Activated naive CD8-positive, alpha-beta T cell (primary cell): ENCODE data around the gene KCNG2.

ENCODE experiments used
- H3K27ac Mint-ChIP-seq: one replicate; pipeline ENCODE4 v1.8.0; 2021; ENCODE audit warnings: mixed read lengths
- H3K27me3 Mint-ChIP-seq: one replicate; pipeline ENCODE4 v1.8.0; 2021; ENCODE audit warnings: mixed read lengths
- H3K36me3 Mint-ChIP-seq: one replicate; pipeline ENCODE4 v1.8.0; 2021; ENCODE audit warnings: mixed read lengths
- H3K4me1 Mint-ChIP-seq: one replicate; pipeline ENCODE4 v1.8.0; 2021; ENCODE audit warnings: low read depth, mixed read lengths
- H3K4me3 Mint-ChIP-seq: one replicate; pipeline ENCODE4 v1.8.0; 2021; ENCODE audit warnings: mild to moderate bottlenecking, mixed read lengths
- H3K9me3 Mint-ChIP-seq: one replicate; pipeline ENCODE4 v1.8.0; 2021; ENCODE audit warnings: low read depth, mixed read lengths

Gene KCNG2

GRCh38 chr18:79906706-79907105 is 109.0 kb downstream of the KCNG2 start:
- Mint-ChIP-seq H3K27ac (no peak overlapping the region), H3K9me3 (no peaks in the 10 kb centered on the region), H3K4me3 (no peak overlapping the region), H3K27me3 (no peaks in the 10 kb centered on the region), H3K36me3 (peaks cover 1% of the 10 kb centered on the region), H3K4me1 (peaks cover 11% of the 10 kb centered on the region)

- Mint-ChIP-seq H3K9me3 (no peaks in the 10 kb centered on the region), H3K4me3 (no peak overlapping the region), H3K27ac (no peak overlapping the region), H3K36me3 (peaks cover 3% of the 10 kb centered on the region), H3K27me3 (no peaks in the 10 kb centered on the region), H3K4me1 (peaks cover 37% of the 10 kb centered on the region)
Observed at GRCh38 chr18:79910563-79911343, 113.0 kb downstream of the KCNG2 start.

GRCh38 chr18:79911344-79912270 is 113.9 kb downstream of the KCNG2 start:
- H3K9me3 Mint-ChIP-seq = no peaks in the 10 kb centered on the region

DNA sequence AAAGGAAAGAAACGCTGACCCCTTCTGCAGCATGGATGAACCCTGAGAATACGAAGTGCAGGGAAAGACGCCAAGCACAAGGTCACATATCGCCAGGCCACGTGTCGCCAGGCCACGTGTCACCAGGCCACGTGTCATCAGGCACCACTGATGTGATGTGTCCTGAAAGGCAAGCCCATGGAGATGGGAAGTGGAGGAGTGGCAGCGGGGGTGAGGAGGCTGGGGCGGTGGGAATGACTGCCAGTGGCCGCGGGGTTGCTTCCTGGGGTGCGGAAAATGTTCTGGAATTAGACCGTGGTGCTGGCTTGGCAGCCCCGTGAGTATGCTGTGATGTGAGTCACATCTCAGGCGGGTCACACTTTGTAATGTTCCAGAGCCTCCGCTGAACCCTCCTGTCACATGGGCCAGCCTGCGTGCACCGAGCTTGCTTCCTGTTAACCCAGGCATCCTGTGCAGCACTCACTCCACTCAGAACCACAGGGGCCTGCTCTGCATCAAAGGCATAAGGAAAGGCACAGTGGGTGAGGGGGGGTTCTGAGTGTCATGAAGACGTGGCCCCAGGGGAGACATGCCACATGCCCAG is 114.8 kb downstream of the KCNG2 start:
- Mint-ChIP-seq H3K27me3 (no peaks in the 10 kb centered on the region), H3K27ac (peak overlapping the region; percentile 79), H3K9me3 (no peaks in the 10 kb centered on the region), H3K36me3 (peaks cover 5% of the 10 kb centered on the region), H3K4me3 (peak overlapping the region; percentile 49), H3K4me1 (peaks cover 37% of the 10 kb centered on the region)

More at GRCh38 chr18:79911344-79912270, 113.9 kb downstream of the KCNG2 start:
- Mint-ChIP-seq H3K4me1 (peaks cover 37% of the 10 kb centered on the region), H3K36me3 (peaks cover 5% of the 10 kb centered on the region), H3K4me3 (no peak overlapping the region), H3K27me3 (no peaks in the 10 kb centered on the region), H3K27ac (peak overlapping the region; percentile 79)

DNA sequence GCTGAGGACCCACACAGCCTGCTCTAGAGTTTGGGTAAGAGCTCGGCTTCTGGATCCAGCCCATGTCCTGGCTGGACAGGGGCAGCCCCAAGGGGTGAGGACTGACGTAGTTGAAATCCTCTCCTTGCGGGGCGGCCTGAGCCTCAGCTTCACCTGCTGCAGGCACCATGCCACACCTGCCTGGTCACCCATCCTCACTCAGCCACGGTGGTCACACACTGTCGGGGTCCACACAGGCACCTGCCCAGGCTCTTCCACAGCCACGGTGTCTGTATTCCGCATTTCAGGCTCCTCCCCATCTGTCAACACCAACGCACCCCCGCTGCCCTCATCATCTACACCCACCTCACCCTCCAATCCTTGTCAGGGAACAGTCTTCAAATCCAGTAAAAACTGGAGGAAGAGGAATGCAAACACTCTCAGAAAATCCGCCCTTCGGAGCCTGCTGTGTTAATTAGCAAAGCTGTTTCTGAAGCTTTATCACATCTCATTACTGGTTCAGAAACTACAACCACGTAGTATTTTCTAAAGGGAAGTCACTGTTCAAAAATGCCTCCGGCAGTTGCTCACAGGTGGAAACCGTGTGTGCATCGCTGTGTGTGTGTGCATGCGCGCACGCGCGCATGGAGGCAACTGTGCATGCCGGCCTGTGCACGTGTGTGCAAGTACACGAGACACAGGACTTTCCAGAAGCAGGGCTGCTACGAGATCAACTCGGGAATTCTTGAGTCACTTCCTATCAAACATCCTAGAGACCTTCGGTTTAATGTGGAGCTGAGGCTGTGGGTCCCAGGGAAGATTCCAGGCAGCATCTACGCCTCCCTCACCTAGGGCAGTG is 115.5 kb downstream of the KCNG2 start:
- Mint-ChIP-seq H3K4me1 (peaks cover 38% of the 10 kb centered on the region), H3K27me3 (no peaks in the 10 kb centered on the region), H3K27ac (peak overlapping the region; percentile 88), H3K36me3 (peaks cover 8% of the 10 kb centered on the region), H3K4me3 (peak overlapping the region; percentile 14), H3K9me3 (no peaks in the 10 kb centered on the region)

DNA sequence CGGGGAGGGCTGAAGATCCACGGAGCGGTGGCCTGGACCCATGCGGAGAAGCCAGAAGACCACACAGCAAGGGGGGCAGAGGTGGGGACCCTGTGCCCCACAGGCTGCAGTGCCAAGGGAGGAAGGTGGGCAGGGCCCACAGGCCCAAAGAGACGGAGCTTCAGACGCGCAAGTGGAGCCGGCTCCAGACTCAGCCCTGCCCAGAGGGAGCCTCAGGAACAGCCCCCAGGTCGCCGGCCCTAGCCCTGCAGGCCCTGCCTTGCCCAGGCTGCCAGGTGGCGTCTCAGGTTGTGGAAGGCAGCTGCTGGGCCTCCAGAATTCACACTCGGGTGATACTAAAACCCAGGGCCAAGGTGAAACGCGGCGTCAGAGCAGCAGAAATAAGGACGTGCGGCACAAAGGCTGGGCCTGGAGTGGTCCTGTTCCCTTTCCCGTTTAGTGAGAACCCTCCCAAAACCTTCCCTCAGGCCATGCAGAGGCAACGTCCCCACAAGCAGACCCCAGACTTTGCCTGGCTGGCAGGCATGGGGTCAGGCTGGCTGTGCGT is 116.9 kb downstream of the KCNG2 start:
- H3K4me3 Mint-ChIP-seq = no peak overlapping the region
- H3K4me1 Mint-ChIP-seq = peaks cover 35% of the 10 kb centered on the region
- no peaks in the 10 kb centered on the region for H3K27me3 Mint-ChIP-seq
- peak overlapping the region; percentile 88 for H3K27ac Mint-ChIP-seq
- H3K36me3 Mint-ChIP-seq = peaks cover 8% of the 10 kb centered on the region
- no peaks in the 10 kb centered on the region for H3K9me3 Mint-ChIP-seq

DNA sequence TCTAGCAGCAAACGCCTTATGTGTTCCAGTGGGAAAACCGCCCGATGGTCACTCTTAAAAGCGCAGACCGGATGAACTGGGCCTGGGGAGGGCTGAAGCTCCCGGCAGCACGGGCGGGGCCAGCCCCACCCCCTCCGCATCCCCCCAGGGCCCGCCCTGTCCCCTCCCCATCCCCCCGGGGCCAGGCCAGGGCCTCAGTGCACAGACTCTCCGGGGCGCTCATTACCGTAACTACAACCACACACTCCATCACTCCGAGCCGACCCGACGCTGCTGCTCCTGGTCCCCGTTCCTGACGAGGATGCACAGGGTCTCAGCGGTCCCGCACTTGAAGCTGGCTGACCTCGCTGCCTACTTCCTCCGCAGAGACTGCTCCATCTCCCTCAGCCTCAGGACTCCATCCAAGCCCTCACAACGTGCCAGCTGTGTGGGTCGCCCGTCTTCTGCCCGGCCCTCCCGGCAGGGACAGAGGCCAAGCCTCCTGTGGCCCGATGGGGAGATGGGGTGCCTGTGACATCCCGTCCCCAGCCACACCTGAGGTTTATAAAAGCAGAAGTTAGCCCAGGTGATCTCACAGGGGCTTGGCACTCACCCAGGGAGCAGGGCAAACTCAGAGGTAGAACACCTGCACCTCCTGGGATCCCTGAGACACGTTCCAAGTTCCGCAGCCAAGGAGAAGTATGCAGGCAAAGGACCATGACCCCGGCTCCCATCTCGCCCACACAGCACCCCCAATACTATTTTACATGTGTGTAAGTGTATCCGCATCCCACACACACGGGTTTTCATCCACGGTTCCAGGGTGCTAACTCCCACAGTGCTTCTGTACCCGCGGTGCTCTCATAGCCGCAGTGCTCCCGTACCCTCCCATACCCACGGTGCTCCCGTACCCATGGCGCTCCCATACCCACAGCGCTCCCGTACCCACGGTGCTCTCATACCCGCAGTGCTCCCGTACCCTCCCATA is 117.7 kb downstream of the KCNG2 start:
- Mint-ChIP-seq H3K4me3 (no peak overlapping the region), H3K27me3 (no peaks in the 10 kb centered on the region), H3K4me1 (peaks cover 33% of the 10 kb centered on the region), H3K27ac (no peak overlapping the region), H3K36me3 (peaks cover 8% of the 10 kb centered on the region), H3K9me3 (no peaks in the 10 kb centered on the region)

GRCh38 chr18:79916128-79916494 is 118.4 kb downstream of the KCNG2 start:
- Mint-ChIP-seq H3K4me3 (no peak overlapping the region), H3K36me3 (peaks cover 8% of the 10 kb centered on the region), H3K9me3 (no peaks in the 10 kb centered on the region), H3K27ac (peak overlapping the region; percentile 34), H3K27me3 (no peaks in the 10 kb centered on the region), H3K4me1 (peaks cover 29% of the 10 kb centered on the region)

- no peaks in the 10 kb centered on the region for H3K9me3 Mint-ChIP-seq
- H3K27ac Mint-ChIP-seq = peak overlapping the region; percentile 34
- no peak overlapping the region for H3K4me3 Mint-ChIP-seq
- H3K4me1 Mint-ChIP-seq = peaks cover 29% of the 10 kb centered on the region
- H3K27me3 Mint-ChIP-seq = no peaks in the 10 kb centered on the region
- peaks cover 8% of the 10 kb centered on the region for H3K36me3 Mint-ChIP-seq
Observed at GRCh38 chr18:79916546-79917168, 118.9 kb downstream of the KCNG2 start.

GRCh38 chr18:79917169-79917852 is 119.6 kb downstream of the KCNG2 start:
- Mint-ChIP-seq H3K27me3 (no peaks in the 10 kb centered on the region), H3K4me3 (no peak overlapping the region), H3K9me3 (no peaks in the 10 kb centered on the region), H3K36me3 (peaks cover 8% of the 10 kb centered on the region), H3K4me1 (peaks cover 27% of the 10 kb centered on the region), H3K27ac (no peak overlapping the region)

DNA sequence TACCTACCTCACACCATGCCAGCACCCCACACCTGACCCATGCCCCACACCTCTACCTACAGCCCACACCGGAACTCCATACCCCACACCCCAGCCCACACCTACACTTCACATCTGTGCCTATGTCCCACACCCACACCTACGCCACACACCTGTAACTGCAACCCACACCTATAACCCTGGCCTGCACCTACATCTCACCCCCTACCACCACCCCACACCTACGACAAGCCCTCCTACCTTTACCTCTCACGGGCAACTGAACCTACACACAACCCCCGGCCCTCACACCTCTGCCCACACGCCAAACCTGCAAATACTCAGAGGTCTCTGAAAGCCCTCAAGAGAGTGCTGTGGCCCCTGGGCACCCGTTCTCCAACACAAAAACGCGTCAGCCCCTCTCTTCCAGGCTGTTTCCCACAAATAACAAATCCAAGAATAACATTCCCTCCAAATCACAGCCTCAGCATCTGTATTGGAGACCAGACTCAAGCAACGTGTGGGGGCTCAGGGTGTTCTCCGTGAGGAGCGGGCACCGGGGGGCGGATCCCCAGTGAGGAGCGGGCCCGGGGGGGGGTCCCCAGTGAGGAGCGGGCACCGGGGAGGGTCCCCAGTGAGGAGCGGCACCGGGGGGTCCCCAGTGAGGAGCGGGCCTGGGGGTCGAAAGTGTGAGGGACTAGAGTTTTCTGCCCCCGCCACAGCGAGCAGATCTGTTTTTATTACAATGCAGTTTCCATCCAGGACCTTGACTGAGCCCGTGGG is 120.3 kb downstream of the KCNG2 start:
- Mint-ChIP-seq H3K36me3 (peaks cover 8% of the 10 kb centered on the region), H3K27me3 (no peaks in the 10 kb centered on the region), H3K4me3 (no peak overlapping the region), H3K27ac (no peak overlapping the region), H3K4me1 (peaks cover 21% of the 10 kb centered on the region), H3K9me3 (no peaks in the 10 kb centered on the region)

- H3K36me3 Mint-ChIP-seq = peaks cover 8% of the 10 kb centered on the region
- no peaks in the 10 kb centered on the region for H3K9me3 Mint-ChIP-seq
- no peak overlapping the region for H3K27ac Mint-ChIP-seq
- H3K4me1 Mint-ChIP-seq = peaks cover 15% of the 10 kb centered on the region
- H3K27me3 Mint-ChIP-seq = no peaks in the 10 kb centered on the region
- H3K4me3 Mint-ChIP-seq = no peak overlapping the region
Observed at GRCh38 chr18:79918615-79919011, 120.9 kb downstream of the KCNG2 start.
